T-cell (primary cell): ENCODE results near the gene SHC3. TPM values are rescaled to one million over a fixed set of nuclear protein-coding genes. Genes with fewer than 3 reads are reported as not detected.

Experiments used
- ATAC-seq, 4 experiments: fragments of 200-7000 bp in 3 of 4; fragments of 150-1000 bp in 1 of 4; cut with Tn5 transposase; replicated peaks in 1 of 4; 1 replicate in 3 of 4; 2 replicates in 1 of 4; pipeline ENCODE4 v1.10.0; 2021; ENCODE audit warnings: moderate library complexity in 3 of 4, mild to moderate bottlenecking in 2 of 4, moderate number of reproducible peaks in 1 of 4
- CTCF ChIA-PET, 2 donors: fragments of 300-600 bp; sonication (Branson Sonifier 250); formaldehyde crosslinking; loops; one replicate each; lab custom pipeline; 2022; ENCODE audit warnings: antibody characterized with exemption in 2 of 2; lab: Charles Lee
- POLR2A ChIA-PET, 2 donors: fragments of 300-600 bp; sonication (Branson Sonifier 250); formaldehyde crosslinking; loops; one replicate each; lab custom pipeline; 2022; ENCODE audit warnings: antibody characterized with exemption in 2 of 2; lab: Charles Lee
- DNase-seq, 35 experiments: peaks; one replicate each; pipeline versions ENCODE4 v3.0.0 to v3.0.0-alpha.2; 2013 to 2023
- H3K27ac ChIP-seq: one replicate; pipeline ENCODE4 v1.5.1; 2013; ENCODE audit warnings: low read length
- H3K27me3 ChIP-seq, 2 experiments: replicated peaks in 1 of 2; 1 replicate in 1 of 2; 2 replicates in 1 of 2; pipeline versions ENCODE4 v1.6.1 to v1.7.0; 2013; ENCODE audit warnings: low read length in 1 of 2, mixed read lengths in 1 of 2; ENCODE audit not compliant: control insufficient read depth in 2 of 2, insufficient read depth in 2 of 2; ENCODE audit errors: extremely low read depth in 1 of 2
- H3K36me3 ChIP-seq, 2 donors: 1 replicate in 1 of 2; 2 replicates in 1 of 2; pipeline versions ENCODE4 v1.6.1 to v1.7.0; 2013; ENCODE audit warnings: low read length in 1 of 2; ENCODE audit not compliant: control insufficient read depth in 2 of 2, insufficient read depth in 1 of 2; ENCODE audit errors: extremely low read depth in 1 of 2
- H3K4me1 ChIP-seq, 2 experiments: 1 replicate in 1 of 2; 2 replicates in 1 of 2; pipeline versions ENCODE4 v1.6.1 to v1.7.0; 2013; ENCODE audit warnings: low read length in 2 of 2, mixed read lengths in 1 of 2; ENCODE audit not compliant: insufficient read depth in 2 of 2, control insufficient read depth in 1 of 2; ENCODE audit errors: extremely low read depth in 1 of 2
- H3K4me3 ChIP-seq, 2 donors: 1 replicate in 1 of 2; 2 replicates in 1 of 2; pipeline versions ENCODE4 v1.5.1 to v1.7.0; 2013; ENCODE audit warnings: mild to moderate bottlenecking in 2 of 2, low read length in 1 of 2, moderate library complexity in 1 of 2; ENCODE audit not compliant: control insufficient read depth in 1 of 2; ENCODE audit errors: extremely low read depth in 1 of 2
- H3K9me3 ChIP-seq: 2 replicates; pipeline ENCODE4 v1.7.0; 2013
- H3K27ac Mint-ChIP-seq, 2 donors: one replicate each; pipeline ENCODE4 v1.8.0; 2020 to 2021; ENCODE audit warnings: mild to moderate bottlenecking in 2 of 2, mixed read lengths in 2 of 2
- H3K27me3 Mint-ChIP-seq, 2 donors: one replicate each; pipeline ENCODE4 v1.8.0; 2021 to 2022; ENCODE audit warnings: mixed read lengths in 2 of 2
- H3K36me3 Mint-ChIP-seq: one replicate; pipeline ENCODE4 v1.8.0; 2021; ENCODE audit warnings: mixed read lengths
- H3K4me1 Mint-ChIP-seq, 3 donors: one replicate each; pipeline ENCODE4 v1.8.0; 2020 to 2022; ENCODE audit warnings: mixed read lengths in 3 of 3, mild to moderate bottlenecking in 1 of 3
- H3K4me3 Mint-ChIP-seq, 3 donors: one replicate each; pipeline ENCODE4 v1.8.0; 2020 to 2022; ENCODE audit warnings: mild to moderate bottlenecking in 3 of 3, mixed read lengths in 3 of 3, moderate library complexity in 3 of 3
- H3K9me3 Mint-ChIP-seq, 3 donors: one replicate each; pipeline ENCODE4 v1.8.0; 2020 to 2022; ENCODE audit warnings: mixed read lengths in 3 of 3
- WGBS: methylation state at CpG from one replicate; pipeline ENCODE4 v1.1.5; 2013; ENCODE audit warnings: missing lambda C conversion rate; ENCODE audit not compliant: insufficient coverage; 5-methylcytosine and 5-hydroxymethylcytosine counted together
- total RNA-seq, 35 experiments: library from RNA in 6 of 35; stranded (reverse) in 6 of 35; fragments of 120-200 nt in 1 of 35; gene quantifications; one replicate each; pipeline versions ENCODE4 v1.2.1 to v1.2.4 and lab custom pipeline; 2013 to 2026

Gene SHC3
- total RNA-seq, 5 donors from 2014 or later (not counting 1 experiment from before 2014, with no cell fraction given), result 0.16 to 0.19 (median 0.18) TPM; not detected in 2

- POLR2A ChIA-PET, result no interaction called here
- 74% methylated on average over 5 of the region's 5 CpGs for WGBS
- no peaks in the 10 kb centered on the region for H3K36me3 Mint-ChIP-seq
- no peaks in the 10 kb centered on the region for H3K4me1 Mint-ChIP-seq
- CTCF ChIA-PET, result no interaction called here
- Histone ChIP-seq H3K9me3 (no peaks in the 10 kb centered on the region), H3K36me3 (no peaks in the 10 kb centered on the region), H3K27ac (no peak overlapping the region), H3K4me1 (no peaks in the 10 kb centered on the region), H3K27me3 (peaks cover 2 to 11% of the 10 kb centered on the region in 2 experiments), H3K4me3 (no peak overlapping the region)
- no peaks in the 10 kb centered on the region for H3K9me3 Mint-ChIP-seq
- peaks cover 16 to 18% of the 10 kb centered on the region in 2 donors for H3K27me3 Mint-ChIP-seq
- no peak overlapping the region for H3K27ac Mint-ChIP-seq
- H3K4me3 Mint-ChIP-seq, result no peak overlapping the region
- ATAC-seq, result no peak
- DNase-seq, result no peak
Observed at GRCh38 chr9:89167788-89168187, 10.8 kb downstream of the SHC3 start.

- Mint-ChIP-seq H3K4me1 (no peaks in the 10 kb centered on the region), H3K27ac (no peak overlapping the region), H3K36me3 (no peaks in the 10 kb centered on the region), H3K9me3 (no peaks in the 10 kb centered on the region), H3K4me3 (no peak overlapping the region), H3K27me3 (peaks cover 16 to 17% of the 10 kb centered on the region in 2 donors)
- 85% methylated on average over 3 of the region's 4 CpGs for WGBS
- ChIA-PET CTCF (no interaction called here), POLR2A (no interaction called here)
- H3K27me3 ChIP-seq, result peaks cover 2 to 10% of the 10 kb centered on the region in 2 experiments
- ATAC-seq (no peak), DNase-seq (no peak)
- H3K9me3 ChIP-seq, result no peaks in the 10 kb centered on the region
- no peaks in the 10 kb centered on the region for H3K4me1 ChIP-seq
- no peaks in the 10 kb centered on the region for H3K36me3 ChIP-seq
- no peak overlapping the region for H3K4me3 ChIP-seq
- no peak overlapping the region for H3K27ac ChIP-seq
Observed at GRCh38 chr9:89166852-89167251, 11.8 kb downstream of the SHC3 start.

DNA sequence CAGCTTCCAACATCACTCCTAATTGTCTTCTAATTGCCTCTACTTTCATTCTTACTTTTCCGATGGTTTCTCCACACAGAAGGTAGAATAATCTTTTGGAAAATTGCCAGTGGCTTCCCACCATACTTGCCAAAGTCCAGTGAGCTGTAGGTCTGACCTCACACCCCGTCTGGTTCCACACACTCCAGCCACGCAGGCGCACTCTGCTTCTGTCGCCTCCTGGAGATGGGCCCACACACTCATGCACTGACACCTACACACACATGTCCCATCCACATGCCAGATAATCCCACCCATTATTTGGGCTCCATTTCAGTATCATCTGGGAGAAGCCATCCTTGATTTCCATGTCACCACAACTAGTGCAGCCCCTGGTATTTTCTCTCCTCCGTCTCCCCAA, 12.7 kb downstream of the SHC3 start:
- H3K4me1 Mint-ChIP-seq, result no peaks in the 10 kb centered on the region
- H3K27ac Mint-ChIP-seq, result no peak overlapping the region
- POLR2A ChIA-PET, result no interaction called here
- H3K4me3 Mint-ChIP-seq, result no peak overlapping the region
- DNase-seq (no peak), ATAC-seq (no peak)
- Histone ChIP-seq H3K27ac (no peak overlapping the region), H3K9me3 (no peaks in the 10 kb centered on the region), H3K4me1 (no peaks in the 10 kb centered on the region), H3K27me3 (peaks cover 2 to 12% of the 10 kb centered on the region in 2 experiments), H3K4me3 (no peak overlapping the region), H3K36me3 (no peaks in the 10 kb centered on the region)
- CTCF ChIA-PET, result no interaction called here
- H3K27me3 Mint-ChIP-seq, result peaks cover 19 to 20% of the 10 kb centered on the region in 2 donors
- no peaks in the 10 kb centered on the region for H3K36me3 Mint-ChIP-seq
- WGBS, result 82% methylated on average over 5 of the region's 6 CpGs
- H3K9me3 Mint-ChIP-seq, result peaks cover 0 to 3% (median 0%) of the 10 kb centered on the region in 3 donors

DNA sequence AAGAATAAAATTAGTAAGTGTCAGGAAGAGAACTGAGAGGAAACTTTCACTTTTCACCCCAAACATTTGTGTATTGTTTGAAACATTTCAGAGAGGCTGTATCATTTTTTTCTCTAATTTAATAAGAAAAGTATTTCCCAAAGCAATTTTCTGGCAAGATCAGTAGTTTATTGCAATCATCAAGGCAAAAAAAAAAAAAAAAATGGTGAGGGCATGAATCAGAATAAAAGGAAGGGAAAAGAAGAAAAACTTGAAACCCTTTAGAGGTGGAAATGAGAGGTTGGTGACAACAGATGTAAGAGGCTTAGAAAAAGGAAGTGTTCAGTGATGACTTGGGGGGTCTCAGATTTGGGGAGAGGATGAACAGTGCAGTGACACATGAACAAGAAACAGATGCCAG, 13.3 kb downstream of the SHC3 start:
- Mint-ChIP-seq H3K4me1 (no peaks in the 10 kb centered on the region), H3K36me3 (no peaks in the 10 kb centered on the region), H3K27me3 (peaks cover 21 to 23% of the 10 kb centered on the region in 2 donors), H3K9me3 (peaks cover 0 to 3% (median 0%) of the 10 kb centered on the region in 3 donors), H3K4me3 (no peak overlapping the region), H3K27ac (no peak overlapping the region)
- no peaks in the 10 kb centered on the region for H3K36me3 ChIP-seq
- ATAC-seq (no peak), DNase-seq (no peak)
- H3K4me1 ChIP-seq, result no peaks in the 10 kb centered on the region
- H3K4me3 ChIP-seq, result no peak overlapping the region
- H3K27me3 ChIP-seq, result peaks cover 2 to 14% of the 10 kb centered on the region in 2 experiments
- POLR2A ChIA-PET, result no interaction called here
- CTCF ChIA-PET, result no interaction called here
- no peak overlapping the region for H3K27ac ChIP-seq
- H3K9me3 ChIP-seq, result no peaks in the 10 kb centered on the region

DNA sequence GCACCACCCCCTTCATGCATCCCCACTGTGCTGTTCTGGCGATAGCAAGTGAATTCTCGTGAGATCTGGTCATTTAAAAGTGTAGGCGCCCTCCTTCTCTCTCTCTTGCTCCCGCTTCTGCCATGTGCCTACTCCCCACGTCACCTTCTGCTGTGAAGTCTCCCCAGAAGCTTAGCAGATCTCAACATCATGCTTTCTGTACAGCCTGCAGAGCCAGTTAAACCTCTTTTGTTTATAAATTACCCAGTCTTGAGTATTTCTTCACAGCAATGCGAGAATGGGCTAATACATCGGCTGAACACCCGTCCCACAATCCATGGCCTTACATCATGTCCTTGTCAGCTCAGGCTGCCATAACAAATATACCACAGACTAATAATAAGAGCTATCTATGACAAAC, 17.4 kb downstream of the SHC3 start:
- no peak for ATAC-seq
- POLR2A ChIA-PET, result no interaction called here
- H3K4me1 Mint-ChIP-seq, result no peaks in the 10 kb centered on the region
- no peak overlapping the region for H3K27ac ChIP-seq
- H3K36me3 Mint-ChIP-seq, result no peaks in the 10 kb centered on the region
- no peaks in the 10 kb centered on the region for H3K4me1 ChIP-seq
- H3K27ac Mint-ChIP-seq, result no peak overlapping the region
- WGBS, result 79% methylated on average over 8 of the region's 8 CpGs
- CTCF ChIA-PET, result no interaction called here
- no peak overlapping the region for H3K4me3 ChIP-seq
- H3K27me3 Mint-ChIP-seq, result peaks cover 36 to 42% of the 10 kb centered on the region in 2 donors
- no peaks in the 10 kb centered on the region for H3K9me3 ChIP-seq
- DNase-seq, result no peak
- peaks cover 0 to 3% (median 0%) of the 10 kb centered on the region in 3 donors for H3K9me3 Mint-ChIP-seq
- H3K27me3 ChIP-seq, result peaks cover 2 to 18% of the 10 kb centered on the region in 2 experiments
- H3K4me3 Mint-ChIP-seq, result no peak overlapping the region
- H3K36me3 ChIP-seq, result no peaks in the 10 kb centered on the region

DNA sequence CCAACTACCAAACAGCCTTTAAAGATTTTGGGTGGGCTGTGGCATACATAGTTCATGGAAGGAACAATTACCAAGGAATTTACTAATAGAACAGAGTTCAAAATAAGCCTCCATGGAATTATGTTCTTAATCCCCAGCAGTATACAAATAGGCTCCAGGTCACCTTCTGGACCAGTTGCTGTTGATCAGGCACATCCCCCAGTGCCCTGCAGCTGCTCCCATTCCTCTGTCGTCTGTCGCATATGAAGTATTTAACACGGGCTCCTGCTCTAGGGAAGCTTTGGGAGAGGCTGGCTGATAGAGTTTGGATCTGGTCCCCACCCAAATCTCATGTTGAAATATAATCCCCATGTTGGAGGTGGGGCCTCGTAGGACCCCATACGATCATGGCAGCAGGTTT, 17.8 kb downstream of the SHC3 start:
- H3K27ac ChIP-seq, result no peak overlapping the region
- ATAC-seq, result no peak
- DNase-seq, result no peak
- H3K27ac Mint-ChIP-seq, result no peak overlapping the region
- H3K27me3 Mint-ChIP-seq, result peaks cover 36 to 40% of the 10 kb centered on the region in 2 donors
- WGBS, result 92% methylated on average over 2 of the region's 5 CpGs
- H3K9me3 Mint-ChIP-seq, result peaks cover 0 to 3% (median 0%) of the 10 kb centered on the region in 3 donors
- no peaks in the 10 kb centered on the region for H3K36me3 ChIP-seq
- H3K27me3 ChIP-seq, result peaks cover 2 to 17% of the 10 kb centered on the region in 2 experiments
- no peaks in the 10 kb centered on the region for H3K36me3 Mint-ChIP-seq
- no peaks in the 10 kb centered on the region for H3K4me1 Mint-ChIP-seq
- no peak overlapping the region for H3K4me3 ChIP-seq
- POLR2A ChIA-PET, result no interaction called here
- H3K9me3 ChIP-seq, result no peaks in the 10 kb centered on the region
- H3K4me3 Mint-ChIP-seq, result no peak overlapping the region
- no peaks in the 10 kb centered on the region for H3K4me1 ChIP-seq
- CTCF ChIA-PET, result interaction anchor here in 1 of 2 donors (0.6 kb wide), 1 partner anchor 16 kb away, joined by 3 read pairs; no protein-coding TSS in a partner anchor
